Left forelimb (tissue), 1 donor: ENCODE measurements around the gene CORO2B.
A peak's percentile ranks its signal among the peaks of the same experiment; 100 is the strongest.

ENCODE experiments used
- DNase-seq: peaks from one replicate; pipeline ENCODE4 v3.0.0-alpha.2; 2018; ENCODE audit warnings: low spot score

Gene CORO2B

GRCh38 chr15:68609629-68610028 lies 30.8 kb downstream of the CORO2B start:
- DNase-seq, result no peak

- no peak for DNase-seq
Measured at GRCh38 chr15:68610825-68611224, 32.0 kb downstream of the CORO2B start.

GRCh38 chr15:68612503-68612902 lies 33.7 kb downstream of the CORO2B start:
- DNase-seq, result no peak

GRCh38 chr15:68612979-68613740 lies 34.4 kb downstream of the CORO2B start:
- no peak for DNase-seq

GRCh38 chr15:68614286-68615035 lies 35.7 kb downstream of the CORO2B start:
- DNase-seq, result no peak

- DNase-seq, result no peak
Measured at GRCh38 chr15:68615301-68615700, 36.5 kb downstream of the CORO2B start.

GRCh38 chr15:68615811-68616210 lies 37.0 kb downstream of the CORO2B start:
- DNase-seq, result no peak

- DNase-seq, result no peak
Measured at GRCh38 chr15:68616397-68616796, 37.6 kb downstream of the CORO2B start.

GRCh38 chr15:68617001-68617400 lies 38.2 kb downstream of the CORO2B start:
- DNase-seq, result no peak

GRCh38 chr15:68617777-68618176 lies 39.0 kb downstream of the CORO2B start:
- DNase-seq, result no peak

- DNase-seq, result no peak
Measured at GRCh38 chr15:68618394-68618793, 39.6 kb downstream of the CORO2B start.

GRCh38 chr15:68618908-68619698 lies 40.3 kb downstream of the CORO2B start:
- no peak for DNase-seq

GRCh38 chr15:68620721-68621527 lies 42.1 kb downstream of the CORO2B start:
- DNase-seq, result peak; percentile 81

GRCh38 chr15:68621535-68621934 lies 42.7 kb downstream of the CORO2B start:
- DNase-seq, result no peak

GRCh38 chr15:68623301-68623892 lies 44.6 kb downstream of the CORO2B start:
- DNase-seq, result no peak

- DNase-seq, result no peak
Measured at GRCh38 chr15:68625853-68626252, 47.1 kb downstream of the CORO2B start.

- DNase-seq, result no peak
Measured at GRCh38 chr15:68626283-68626682, 47.5 kb downstream of the CORO2B start.

GRCh38 chr15:68626739-68627138 lies 47.9 kb downstream of the CORO2B start:
- DNase-seq, result no peak

GRCh38 chr15:68627476-68627875 lies 48.7 kb downstream of the CORO2B start:
- no peak for DNase-seq

GRCh38 chr15:68627995-68628394 lies 49.2 kb downstream of the CORO2B start:
- DNase-seq, result no peak

GRCh38 chr15:68629519-68630210 lies 50.9 kb downstream of the CORO2B start:
- DNase-seq, result no peak
